IPS-NIHi11 (cell line): ENCODE data around the gene SHROOM3.
A peak's percentile ranks its signal among the peaks of the same experiment; 100 is the strongest.

Source experiments
- DNase-seq: peaks from one replicate; pipeline ENCODE4 v3.0.0; 2012; ENCODE audit warnings: mixed read lengths, low spot score

The SHROOM3 gene

GRCh38 chr4:76494871-76495590, 60.0 kb downstream of the SHROOM3 start:
- no peak for DNase-seq

GRCh38 chr4:76498550-76498949, 63.5 kb downstream of the SHROOM3 start:
- no peak for DNase-seq

GRCh38 chr4:76499461-76499860, 64.4 kb downstream of the SHROOM3 start:
- DNase-seq: no peak

- no peak for DNase-seq
Measured at GRCh38 chr4:76502886-76503285, 67.9 kb downstream of the SHROOM3 start.

- DNase-seq: peak; percentile 60
Measured at GRCh38 chr4:76504613-76505465, 69.8 kb downstream of the SHROOM3 start.

- no peak for DNase-seq
Measured at GRCh38 chr4:76511947-76512346, 76.9 kb downstream of the SHROOM3 start.

- no peak for DNase-seq
Measured at GRCh38 chr4:76513482-76513881, 78.5 kb downstream of the SHROOM3 start.

- no peak for DNase-seq
Measured at GRCh38 chr4:76514087-76514486, 79.1 kb downstream of the SHROOM3 start.

GRCh38 chr4:76515975-76516843, 81.2 kb downstream of the SHROOM3 start:
- no peak for DNase-seq

GRCh38 chr4:76518241-76518640, 83.2 kb downstream of the SHROOM3 start:
- no peak for DNase-seq

GRCh38 chr4:76523593-76523992, 88.6 kb downstream of the SHROOM3 start:
- no peak for DNase-seq

GRCh38 chr4:76525751-76526150, 90.7 kb downstream of the SHROOM3 start:
- no peak for DNase-seq

- peak; percentile 24 for DNase-seq
Measured at GRCh38 chr4:76526585-76526990, 91.6 kb downstream of the SHROOM3 start.

GRCh38 chr4:76527666-76528065, 92.6 kb downstream of the SHROOM3 start:
- DNase-seq: peak; percentile 39

GRCh38 chr4:76531597-76531996, 96.6 kb downstream of the SHROOM3 start:
- no peak for DNase-seq

GRCh38 chr4:76532805-76533204, 97.8 kb downstream of the SHROOM3 start:
- no peak for DNase-seq

- DNase-seq: no peak
Measured at GRCh38 chr4:76533314-76533713, 98.3 kb downstream of the SHROOM3 start.

- DNase-seq: no peak
Measured at GRCh38 chr4:76535603-76536372, 100.8 kb downstream of the SHROOM3 start.

GRCh38 chr4:76536373-76536689, 101.3 kb downstream of the SHROOM3 start:
- no peak for DNase-seq

- DNase-seq: no peak
Measured at GRCh38 chr4:76538296-76538695, 103.3 kb downstream of the SHROOM3 start.

GRCh38 chr4:76539979-76540378, 105.0 kb downstream of the SHROOM3 start:
- peak; percentile 33 for DNase-seq

- DNase-seq: no peak
Measured at GRCh38 chr4:76540486-76540885, 105.5 kb downstream of the SHROOM3 start.
